ENCODE measurements around the gene RETREG2.
"Not testable (repeated sequence)": the region's sequence is repeated elsewhere in the genome, so short reads cannot be mapped to it uniquely, and the experiment has no call there.

RETREG2 gene

DNA sequence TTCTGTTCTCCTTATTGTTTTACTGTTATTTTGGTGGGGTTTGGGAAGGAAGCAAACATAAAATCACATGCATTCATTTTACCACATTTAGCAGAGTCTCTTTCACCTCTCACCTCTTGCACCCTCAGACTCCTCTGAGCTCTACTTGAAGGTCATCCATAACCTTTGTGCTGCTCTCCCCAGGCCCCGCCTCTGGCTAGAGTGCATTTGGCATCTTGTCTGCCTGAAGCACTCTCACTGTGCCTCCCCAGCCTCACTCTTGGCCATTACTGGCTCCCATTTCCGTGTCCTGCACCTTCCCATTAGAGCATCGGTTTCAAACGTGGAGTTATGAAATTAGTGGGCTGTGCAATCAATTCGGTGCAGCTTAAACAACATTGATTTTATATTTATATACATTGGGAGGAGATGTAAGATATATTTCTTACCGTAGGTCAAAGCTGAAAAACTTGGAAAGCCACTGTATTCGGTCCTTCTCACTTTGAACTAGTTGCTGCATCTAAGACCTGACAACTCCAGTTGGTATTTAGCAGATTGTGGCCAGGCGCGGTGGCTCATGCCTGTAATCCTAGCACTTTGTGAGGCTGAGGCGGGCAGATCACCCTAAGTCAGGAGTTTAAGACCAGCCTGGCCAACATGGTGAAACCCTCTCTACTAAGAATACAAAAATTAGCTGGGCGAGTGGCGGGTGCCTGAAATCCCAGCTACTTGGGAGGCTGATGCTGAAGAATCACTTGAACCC, 21.6 kb downstream of the RETREG2 start:
- DNase-seq = no peak

DNA sequence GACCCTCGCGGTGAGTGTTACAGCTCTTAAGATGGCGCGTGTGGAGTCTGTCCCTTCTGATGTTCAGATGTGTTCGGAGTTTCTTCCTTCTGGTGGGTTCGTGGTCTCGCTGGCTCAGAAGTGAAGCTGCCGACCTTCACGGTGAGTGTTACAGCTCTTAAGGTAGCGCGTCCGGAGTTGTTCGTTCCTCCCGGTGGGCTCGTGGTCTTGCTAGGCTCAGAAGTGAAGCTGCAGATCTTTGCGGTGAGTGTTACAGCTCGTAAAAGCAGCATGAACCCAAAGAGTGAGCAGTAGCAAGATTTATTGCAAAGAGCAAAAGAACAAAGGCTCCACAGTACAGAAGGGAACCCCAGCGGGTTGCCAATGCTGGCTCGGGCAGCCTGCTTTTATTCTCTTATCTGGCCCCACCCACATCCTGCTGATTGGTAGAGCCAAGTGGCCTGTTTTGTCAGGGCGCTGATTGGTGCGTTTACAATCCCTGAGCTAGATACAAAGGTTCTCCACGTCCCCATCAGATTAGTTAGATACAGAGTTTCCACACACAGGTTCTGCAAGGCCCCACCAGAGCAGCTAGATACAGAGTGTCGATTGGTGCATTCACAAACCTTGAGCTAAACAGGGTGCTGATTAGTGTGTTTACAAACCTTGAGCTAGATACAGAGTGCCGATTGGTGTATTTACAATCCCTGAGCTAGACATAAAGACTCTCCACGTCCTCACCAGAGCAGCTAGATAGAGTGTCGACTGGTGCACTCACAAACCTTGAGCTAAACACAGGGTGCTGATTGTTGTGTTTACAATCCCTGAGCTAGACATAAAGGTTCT, 22.6 kb downstream of the RETREG2 start:
- DNase-seq = not testable (repeated sequence)

- not testable (repeated sequence) for DNase-seq
Measured at GRCh38 chr2:219201331-219201730, 23.3 kb downstream of the RETREG2 start.

GRCh38 chr2:219204425-219205164, 26.5 kb downstream of the RETREG2 start:
- DNase-seq = no peak

- DNase-seq = no peak
Measured at GRCh38 chr2:219205165-219205538, 27.1 kb downstream of the RETREG2 start.

DNA sequence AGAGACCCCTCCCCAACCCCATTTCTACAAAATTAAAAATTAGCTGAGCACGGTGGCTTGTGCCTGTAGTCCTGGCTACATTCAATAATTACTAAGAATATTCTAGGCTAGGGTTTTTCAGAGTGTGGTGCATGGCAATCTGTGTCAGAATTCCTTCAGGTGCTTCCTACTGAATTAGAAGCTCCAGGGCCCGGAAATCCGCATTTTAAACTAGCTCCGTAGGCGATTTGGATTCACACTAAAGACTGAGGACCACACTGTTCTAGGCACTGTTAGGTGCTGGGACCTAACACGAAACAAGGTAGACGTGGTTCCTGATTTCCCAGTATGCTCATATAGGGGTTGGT, 27.9 kb downstream of the RETREG2 start:
- DNase-seq = no peak

DNA sequence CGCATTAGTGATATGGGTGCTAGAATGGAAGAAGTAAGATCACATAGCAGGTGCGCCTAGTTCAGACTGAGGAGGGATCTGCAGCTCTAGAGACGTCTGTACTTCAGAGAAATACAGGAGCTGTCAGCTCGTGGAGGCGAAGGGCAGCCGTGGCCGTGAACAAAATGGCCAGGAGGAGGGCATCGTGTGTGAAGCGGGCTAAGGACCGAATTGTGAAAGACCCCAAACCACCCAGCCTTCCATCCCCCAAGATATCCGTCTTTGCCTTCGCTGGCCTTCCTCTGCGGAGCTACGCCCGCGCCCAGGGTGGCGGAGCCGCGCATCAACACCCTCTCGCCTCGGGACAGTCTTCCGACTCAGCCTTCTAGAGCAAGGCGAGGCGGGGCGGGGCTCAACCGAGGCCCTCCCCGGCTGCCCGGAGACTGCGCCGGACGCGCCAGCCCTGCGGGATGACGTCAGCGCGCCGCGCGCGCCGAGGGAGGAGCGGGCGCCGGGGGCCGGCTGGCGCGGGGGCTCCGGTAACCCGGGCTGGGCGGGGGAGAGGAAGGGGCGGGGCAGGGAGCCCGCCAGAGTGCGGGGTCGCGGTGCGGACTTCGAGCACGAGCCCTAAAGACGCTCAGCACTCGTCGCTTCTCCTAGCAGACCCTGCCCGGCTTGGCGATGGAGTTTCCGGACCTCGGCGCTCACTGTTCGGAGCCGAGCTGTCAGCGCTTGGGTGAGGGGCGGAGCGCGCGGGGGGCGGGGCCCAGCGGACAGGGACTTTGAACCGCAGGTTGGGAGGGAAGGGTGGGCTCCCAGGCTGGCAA, 28.5 kb downstream of the RETREG2 start, which contains the start of gene ZFAND2B:
Gene ZFAND2B (plus strand): TSS at position 455 of the 806 bp plus-strand sequence. CDS start 206 bp downstream, at position 661.
- DNase-seq = peak; percentile 74

GRCh38 chr2:219207134-219207883, 29.2 kb downstream of the RETREG2 start:
- no peak for DNase-seq

DNA sequence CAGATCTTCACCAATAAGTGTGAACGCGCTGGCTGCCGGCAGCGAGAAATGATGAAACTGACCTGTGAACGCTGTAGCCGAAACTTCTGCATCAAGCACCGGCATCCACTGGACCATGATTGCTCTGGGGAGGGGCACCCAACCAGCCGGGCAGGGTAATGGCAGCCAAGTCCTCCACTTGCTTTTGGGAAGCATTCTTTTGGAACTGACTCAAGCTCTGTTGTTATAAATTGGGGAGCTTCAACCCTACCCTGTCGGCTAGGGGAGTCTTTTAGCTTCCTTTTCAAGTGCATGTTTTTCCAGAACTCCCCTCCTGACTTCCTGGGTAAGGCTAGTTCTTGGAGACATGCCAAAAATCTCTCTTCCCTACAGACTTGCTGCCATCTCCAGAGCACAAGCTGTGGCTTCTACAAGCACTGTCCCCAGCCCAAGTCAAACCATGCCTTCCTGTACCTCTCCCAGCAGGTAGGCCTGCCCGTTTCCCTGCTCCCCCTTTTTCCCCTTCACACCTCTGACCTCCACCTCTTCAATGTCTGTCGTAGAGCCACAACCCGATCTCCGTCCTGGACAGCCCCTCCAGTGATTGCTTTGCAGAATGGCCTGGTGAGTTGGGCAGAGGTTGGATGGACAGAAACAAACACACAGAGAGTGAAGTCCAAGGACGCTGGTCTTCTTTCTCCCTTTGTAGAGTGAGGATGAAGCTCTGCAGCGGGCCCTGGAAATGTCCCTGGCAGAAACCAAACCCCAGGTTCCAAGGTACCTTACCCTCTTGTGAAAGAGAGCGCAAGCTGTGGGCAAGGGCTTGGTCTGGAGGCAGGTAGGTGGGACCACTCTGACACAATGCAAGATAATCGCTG, 30.0 kb downstream of the RETREG2 start:
- no peak for DNase-seq

GRCh38 chr2:219209236-219210195, 31.4 kb downstream of the RETREG2 start:
- no peak for DNase-seq

DNA sequence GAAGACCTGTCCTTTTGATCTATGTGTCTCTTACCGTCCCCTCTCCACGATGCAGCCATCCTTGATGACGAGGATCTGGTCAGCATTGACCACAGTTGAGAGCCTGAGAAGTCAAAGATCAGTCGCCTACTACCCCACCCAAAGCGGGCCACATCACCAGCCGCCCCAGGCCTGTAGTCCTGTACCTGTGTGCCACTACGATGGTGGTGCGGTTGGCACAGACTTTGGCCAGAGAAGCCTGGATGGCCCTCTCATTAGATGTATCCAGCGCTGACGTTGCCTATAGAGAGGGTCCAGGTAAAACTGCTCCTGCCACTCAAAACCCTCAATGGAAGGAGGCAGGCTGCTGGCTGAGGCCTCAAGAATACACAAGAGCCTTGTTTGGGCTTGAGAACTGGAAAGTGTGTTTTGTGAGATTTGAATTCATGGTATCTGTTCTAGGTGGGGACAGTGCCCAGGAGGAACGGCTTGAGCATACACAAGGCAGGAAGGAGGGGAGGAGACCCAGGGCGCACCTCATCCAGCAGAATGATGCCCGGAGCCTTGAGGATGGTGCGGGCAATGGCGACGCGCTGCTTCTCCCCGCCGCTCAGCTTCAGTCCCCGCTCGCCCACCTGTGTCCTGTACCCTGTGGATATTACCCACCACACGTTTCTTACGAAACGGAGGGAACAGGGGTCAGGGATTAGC, 32.3 kb downstream of the RETREG2 start:
- DNase-seq = no peak

DNA sequence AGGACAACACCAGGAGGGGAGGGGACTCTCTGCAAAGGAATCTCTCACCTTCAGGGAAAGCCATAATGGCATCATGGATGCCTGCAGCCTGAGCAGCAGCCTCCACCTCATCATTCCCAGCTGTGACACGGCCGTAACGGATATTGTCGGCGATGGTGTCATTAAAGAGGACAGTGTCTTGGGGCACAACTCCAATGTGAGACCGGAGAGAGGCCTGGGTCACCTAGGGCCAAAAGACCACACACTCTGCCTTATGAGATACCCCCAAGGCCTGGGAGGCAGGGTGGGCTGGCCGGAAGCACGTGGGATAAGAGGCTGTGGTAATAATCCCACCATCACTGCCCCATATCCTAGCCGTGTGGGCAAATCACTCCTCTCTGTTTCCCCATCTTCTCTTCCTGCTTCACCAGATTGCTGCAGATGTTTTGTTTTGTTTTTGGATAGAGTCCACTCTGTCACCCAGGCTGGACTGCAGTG, 32.8 kb downstream of the RETREG2 start:
- DNase-seq = no peak

DNA sequence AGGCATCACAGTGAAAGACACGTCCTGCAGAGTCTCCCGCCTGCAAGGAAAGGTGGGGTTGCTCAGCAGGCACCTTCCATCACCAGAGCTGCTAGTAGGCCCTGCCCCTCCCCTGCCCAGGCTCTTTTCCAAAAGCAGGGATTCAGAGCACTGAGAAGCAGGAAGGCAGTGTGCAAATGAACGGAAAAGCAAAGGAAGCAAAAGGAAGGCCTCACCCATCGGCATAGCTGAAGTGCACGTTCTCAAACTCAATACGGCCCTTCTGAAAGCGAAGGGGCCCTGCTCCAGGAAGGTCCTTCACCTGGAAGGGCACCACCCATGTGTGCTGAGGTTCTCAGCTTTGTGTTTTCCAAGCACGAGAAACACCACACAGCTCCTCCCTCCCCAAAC, 34.9 kb downstream of the RETREG2 start:
- no peak for DNase-seq

- DNase-seq = no peak
Measured at GRCh38 chr2:219213486-219214071, 35.5 kb downstream of the RETREG2 start.

- no peak for DNase-seq
Measured at GRCh38 chr2:219214141-219214540, 36.1 kb downstream of the RETREG2 start.

DNA sequence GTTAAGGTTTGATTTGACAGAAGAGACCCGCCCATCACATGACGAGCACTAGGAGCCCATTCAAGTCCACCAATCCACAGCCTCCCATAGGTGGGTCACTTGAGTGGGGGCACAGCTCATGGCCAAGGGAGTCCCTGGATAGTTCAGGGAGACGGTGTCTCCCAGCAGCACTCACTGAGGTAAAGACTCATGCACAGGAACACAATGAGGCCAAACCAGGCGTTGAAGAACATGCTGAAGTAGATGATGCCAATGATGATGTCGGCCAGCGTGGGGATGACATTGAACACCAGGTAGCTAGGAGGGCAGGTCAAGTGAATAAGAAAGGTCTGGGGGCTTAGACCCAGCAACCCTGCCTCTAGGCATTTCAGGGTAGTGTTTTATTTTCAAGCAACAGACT, 36.7 kb downstream of the RETREG2 start:
- no peak for DNase-seq

GRCh38 chr2:219215871-219216534, 37.9 kb downstream of the RETREG2 start:
- no peak for DNase-seq

- no peak for DNase-seq
Measured at GRCh38 chr2:219216535-219216915, 38.5 kb downstream of the RETREG2 start.

Measured in cortex of kidney (tissue), 1 donor.